CD4-positive, alpha-beta T cell treated with Interleukin-15 for 4 hours (primary cell): ENCODE data around the gene PRKAR2A.
A peak's percentile ranks its signal among the peaks of the same experiment; 100 is the strongest.
"Not testable (repeated sequence)": the region's sequence is repeated elsewhere in the genome, so short reads cannot be mapped to it uniquely, and the experiment has no call there.

Source experiments
- DNase-seq: peaks from one replicate; pipeline ENCODE4 v3.0.0-alpha.2; 2020; ENCODE audit warnings: low spot score

Gene PRKAR2A

DNA sequence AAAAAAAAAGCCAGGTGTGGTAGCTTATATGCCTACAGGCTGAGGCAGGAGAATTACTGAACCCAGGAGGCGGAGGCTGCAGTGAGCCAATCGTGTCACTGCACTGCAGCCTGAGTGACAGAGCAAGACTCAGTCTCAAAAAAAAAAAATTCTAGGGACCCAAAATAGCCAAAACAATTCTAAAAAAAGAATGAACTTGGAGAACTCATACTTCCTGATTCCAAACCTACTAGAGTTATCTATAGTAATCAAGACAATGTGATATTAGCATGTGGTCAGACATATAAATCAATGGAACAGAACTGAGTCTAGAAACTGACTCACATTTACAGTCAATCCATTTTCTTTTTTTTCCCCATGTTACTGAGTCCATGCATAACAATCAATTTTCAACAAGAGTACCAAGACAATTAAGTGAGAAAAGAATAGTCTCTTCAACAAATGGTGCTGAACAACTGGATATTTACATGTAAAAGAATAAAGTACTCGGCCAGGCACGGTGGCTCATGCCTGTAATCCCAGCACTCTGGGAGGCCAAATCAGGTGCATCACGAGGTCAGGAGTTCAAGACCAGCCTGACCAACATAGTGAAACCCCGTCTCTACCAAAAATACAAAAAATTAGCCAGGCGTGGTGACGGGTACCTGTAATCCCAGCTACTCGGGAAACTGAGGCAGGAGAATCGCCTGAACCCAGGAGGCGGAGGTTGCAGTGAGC lies 11.9 kb downstream of the PRKAR2A start:
- DNase-seq, result no peak

DNA sequence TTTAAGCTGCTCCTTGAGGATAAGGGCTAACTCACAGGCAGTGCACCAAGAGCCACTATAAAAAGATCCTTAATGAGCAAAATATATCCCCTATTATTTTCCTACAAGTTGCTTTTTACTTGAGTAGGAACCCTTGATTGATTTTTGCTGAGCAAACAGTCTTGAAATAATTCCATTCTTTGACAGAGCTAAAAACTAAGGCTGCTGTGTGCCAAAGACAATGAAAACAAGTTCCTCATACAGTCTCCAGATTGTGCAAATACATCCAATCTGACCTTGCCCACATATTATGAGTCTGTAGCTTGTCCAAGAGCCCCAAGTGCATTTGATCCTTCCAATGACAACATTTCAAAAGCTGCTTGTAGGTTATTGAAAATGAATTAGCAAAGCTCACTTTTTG lies 15.0 kb downstream of the PRKAR2A start:
- no peak for DNase-seq

- DNase-seq, result no peak
These were observed 17.0 kb downstream of the PRKAR2A start for GRCh38 chr3:48830715-48831114.

DNA sequence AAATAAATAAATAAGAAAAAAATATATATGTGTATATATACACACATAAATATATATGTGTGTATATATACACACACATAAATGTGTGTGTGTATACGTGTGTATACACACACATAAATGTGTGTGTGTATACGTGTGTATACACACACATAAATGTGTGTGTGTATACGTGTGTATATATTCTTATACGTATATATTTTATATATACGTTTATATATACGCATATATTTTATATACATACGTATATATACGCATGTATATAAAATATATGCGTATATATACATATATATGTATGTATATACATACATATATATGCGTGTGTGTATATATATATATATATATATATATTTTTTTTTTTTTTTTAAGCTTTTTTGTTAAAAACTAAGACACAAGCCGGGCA lies 18.1 kb downstream of the PRKAR2A start:
- not testable (repeated sequence) for DNase-seq

- DNase-seq, result not testable (repeated sequence)
These were observed 19.8 kb downstream of the PRKAR2A start for GRCh38 chr3:48827874-48828273.

GRCh38 chr3:48826451-48826850 lies 21.2 kb downstream of the PRKAR2A start:
- no peak for DNase-seq

DNA sequence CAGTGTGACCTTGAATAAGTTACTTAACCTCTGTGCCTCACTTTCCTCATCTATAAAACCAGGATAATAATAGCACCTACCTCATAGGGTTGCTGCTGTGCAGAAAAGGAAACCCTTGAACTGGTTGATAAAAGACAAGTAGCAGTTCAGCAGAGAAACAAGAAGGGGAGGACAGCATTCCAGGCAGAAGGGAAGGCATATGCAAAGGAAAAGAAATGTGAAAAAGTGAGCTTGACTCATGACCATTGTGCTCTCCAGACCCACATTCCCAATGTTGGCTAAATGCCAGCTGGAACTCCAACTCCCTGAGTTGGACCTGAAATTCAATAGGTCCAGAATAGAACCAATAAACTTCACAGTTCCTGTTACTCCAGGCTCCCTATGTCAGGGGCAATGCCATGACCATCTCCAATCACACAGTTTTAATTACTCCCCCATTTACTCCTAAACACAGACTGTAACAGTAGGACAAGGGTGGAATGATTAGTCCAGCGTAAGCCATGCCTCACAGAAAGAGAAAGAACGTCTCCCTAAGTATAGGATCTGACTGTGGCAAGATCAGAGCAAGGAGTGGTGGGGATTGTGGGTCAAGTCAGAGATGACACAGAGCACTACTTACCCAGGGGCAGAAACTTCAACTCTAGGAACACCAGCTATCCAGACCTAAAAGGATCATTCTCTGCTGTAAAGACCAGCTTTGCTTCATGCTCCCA lies 26.9 kb downstream of the PRKAR2A start:
- no peak for DNase-seq

DNA sequence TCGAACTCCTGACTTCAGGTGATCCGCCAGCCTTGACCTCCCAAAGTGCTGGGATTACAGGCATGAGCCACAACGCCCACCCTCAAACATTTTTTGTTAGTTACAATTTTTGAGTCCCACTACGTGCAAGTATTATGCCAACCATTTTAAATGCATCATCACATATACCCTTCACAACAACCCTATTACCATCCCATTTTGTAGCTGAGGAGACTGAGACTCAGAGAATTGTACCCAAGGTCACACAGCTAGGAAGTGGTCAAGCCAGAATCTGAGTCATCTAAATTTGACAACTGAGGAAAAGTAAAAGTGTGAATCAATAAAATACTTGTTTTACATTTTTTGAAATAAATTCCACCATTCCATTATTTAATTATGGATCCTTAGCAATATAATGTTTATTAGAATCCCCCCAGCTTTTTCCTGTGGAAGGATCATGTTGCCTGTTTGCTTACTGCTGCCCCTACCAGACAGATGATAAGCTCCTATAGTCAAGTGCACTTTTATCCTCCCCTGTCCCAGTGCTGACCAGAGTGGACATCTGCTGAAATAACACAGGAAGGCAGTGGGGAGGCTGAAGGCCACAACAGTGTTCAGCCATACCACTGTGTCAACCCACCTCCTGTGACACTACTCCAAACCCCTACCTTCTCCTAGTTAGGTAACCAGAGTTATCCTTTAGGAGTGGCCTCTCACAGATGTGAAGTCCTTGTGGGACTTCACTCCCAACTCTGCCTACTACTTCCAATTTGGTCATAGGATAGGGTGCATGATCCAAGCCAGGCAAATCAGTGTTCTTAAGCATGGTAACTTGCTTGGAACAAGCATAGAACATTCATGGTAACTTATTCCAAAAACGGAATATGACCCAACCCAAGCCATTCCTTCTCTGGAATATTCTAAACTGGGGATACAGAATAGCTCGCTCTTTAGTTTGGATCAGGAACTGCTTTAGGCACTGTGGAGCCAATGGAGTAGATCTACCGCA lies 28.1 kb downstream of the PRKAR2A start:
- DNase-seq, result no peak

- no peak for DNase-seq
These were observed 36.1 kb downstream of the PRKAR2A start for GRCh38 chr3:48811524-48811923.

- no peak for DNase-seq
These were observed 42.7 kb downstream of the PRKAR2A start for GRCh38 chr3:48804930-48805329.

DNA sequence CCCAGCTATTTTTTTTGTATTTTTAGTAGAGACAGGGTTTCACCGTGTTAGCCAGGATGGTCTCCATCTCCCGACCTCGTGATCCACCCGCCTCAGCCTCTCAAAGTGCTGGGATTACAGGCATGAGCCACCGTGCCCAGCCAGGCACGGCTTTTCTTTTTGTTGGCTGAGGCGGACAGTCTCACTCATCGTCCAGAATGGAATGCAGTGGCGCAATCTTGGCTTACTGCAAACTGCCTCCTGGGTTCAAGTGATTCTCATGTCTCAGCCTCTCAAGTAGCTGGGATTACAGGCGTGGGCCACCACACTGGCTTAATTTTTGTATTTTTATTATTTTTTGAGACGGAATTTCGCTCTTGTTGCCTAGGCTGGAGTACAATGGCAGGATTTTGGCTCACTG lies 46.8 kb downstream of the PRKAR2A start:
- DNase-seq, result not testable (repeated sequence)

DNA sequence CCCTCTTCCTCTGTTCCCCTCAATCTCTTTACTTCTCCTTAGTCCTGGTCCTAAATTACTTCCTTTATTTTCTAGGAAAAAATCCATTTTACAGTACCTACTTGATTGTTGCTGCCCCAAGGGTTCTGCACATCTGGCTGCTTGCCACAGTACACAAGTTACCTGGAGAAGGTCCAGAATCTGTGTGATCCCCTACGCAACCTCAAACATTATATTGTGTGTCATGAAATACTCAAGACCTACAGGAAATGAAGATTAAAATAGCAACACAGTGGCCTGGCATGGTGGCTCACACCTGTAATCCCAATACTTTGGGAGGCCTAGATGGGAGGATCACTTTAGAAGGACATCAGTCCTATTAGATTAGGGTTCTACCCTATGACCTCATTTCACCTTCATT lies 48.7 kb downstream of the PRKAR2A start:
- no peak for DNase-seq

DNA sequence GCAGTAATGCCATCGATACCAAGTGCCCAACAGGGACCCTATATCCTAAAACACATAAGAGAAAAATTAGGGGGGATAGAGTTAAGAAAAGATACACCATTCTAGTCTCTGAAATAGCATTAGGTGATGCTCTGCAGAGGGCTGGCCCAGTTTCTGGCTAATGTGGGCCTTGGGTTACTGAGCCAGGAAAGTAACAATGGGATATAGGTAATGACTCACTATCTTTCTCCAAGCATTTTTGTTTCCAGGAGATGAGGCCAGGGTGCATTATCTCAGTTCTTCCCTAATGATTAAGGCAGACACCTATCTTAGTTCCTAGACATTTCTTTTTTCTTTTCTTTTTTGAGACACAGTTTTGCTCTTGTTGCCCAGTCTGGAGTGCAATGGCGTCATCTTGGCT lies 50.0 kb downstream of the PRKAR2A start:
- no peak for DNase-seq

DNA sequence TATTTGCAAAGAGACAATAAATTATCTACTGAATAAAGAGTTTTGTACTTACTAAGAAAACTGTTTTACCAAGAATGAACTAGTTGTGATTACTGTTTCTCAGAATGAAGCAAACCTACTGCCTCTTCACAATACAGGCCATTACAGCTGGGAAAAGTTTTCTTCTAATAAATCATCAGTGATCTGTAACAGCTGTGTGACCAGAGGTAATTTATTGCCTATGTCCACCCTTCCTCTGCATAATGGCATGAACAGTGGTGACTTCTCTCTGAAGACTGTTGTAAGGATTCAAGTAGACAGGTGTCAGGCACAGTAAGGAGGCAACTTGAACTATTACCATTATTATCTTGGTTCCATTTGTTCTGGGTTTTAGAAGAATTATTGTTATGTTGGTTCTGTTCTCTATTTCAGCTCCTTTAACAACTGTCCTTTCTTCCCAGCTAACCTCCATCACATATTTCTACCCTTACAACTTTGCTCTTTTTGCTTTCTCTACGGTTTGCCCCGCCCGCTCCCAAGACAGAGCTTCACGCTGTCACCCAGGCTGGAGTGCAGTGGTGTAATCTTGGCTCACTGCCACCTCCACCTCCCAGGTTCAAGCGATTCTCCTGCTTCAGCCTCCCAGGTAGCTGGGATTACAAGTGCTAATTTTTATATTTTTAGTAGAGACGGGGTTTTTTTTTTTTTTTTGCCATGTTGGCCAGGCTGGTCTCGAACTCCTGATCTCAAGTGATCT lies 51.5 kb downstream of the PRKAR2A start:
- no peak for DNase-seq

- DNase-seq, result not testable (repeated sequence)
These were observed 54.2 kb downstream of the PRKAR2A start for GRCh38 chr3:48793484-48793883.

DNA sequence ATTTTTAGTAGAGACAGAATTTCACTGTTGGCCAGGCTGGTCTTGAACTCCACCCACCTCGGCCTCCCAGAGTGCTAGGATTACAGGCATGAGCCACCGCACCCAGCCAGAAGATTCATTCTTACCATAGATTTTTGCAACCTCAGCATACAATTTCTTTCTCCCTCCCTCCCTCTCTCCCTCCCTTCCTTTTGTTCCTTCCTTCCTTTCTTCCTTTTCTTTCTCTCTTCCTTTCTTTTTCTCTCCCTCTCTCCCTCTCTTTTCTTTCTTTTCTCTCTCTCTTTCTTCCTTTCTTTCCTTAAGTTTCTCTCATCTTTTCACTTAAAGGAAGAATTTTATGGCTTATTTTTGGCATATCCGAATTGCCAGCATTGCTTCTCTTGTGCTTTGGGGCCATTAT lies 58.0 kb downstream of the PRKAR2A start:
- DNase-seq, result no peak

- peak; percentile 4 for DNase-seq
These were observed 59.0 kb downstream of the PRKAR2A start for GRCh38 chr3:48788544-48789162.

GRCh38 chr3:48784426-48785120 lies 63.1 kb downstream of the PRKAR2A start:
- DNase-seq, result no peak

DNA sequence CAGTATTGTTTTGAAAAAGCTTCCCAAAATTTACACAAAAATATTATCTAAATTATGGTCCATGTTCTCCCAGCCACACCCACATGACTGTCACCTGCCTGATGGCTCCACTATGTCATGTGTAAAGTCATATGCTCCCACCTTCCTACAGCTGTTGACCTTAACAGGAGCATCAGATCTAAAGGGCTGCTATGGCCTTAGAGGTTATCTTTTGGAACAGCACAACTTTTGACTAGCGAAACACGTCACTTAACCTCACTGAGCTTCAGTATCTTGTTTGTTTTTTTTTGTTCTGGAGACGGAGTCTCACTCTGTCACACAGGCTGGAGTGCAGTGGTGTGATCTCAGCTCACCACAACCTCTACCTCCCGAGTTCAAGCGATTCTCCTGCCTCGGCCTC lies 64.4 kb downstream of the PRKAR2A start:
- no peak for DNase-seq

- DNase-seq, result no peak
These were observed 65.6 kb downstream of the PRKAR2A start for GRCh38 chr3:48782046-48782445.

- DNase-seq, result not testable (repeated sequence)
These were observed 69.1 kb downstream of the PRKAR2A start for GRCh38 chr3:48778565-48778964.
